ENCODE measurements around the gene RIOK2. TPM values are rescaled to one million over a fixed set of nuclear protein-coding genes. Genes with fewer than 3 reads are reported as not detected.

RIOK2 gene
- total RNA-seq, 1 donor from 2014 or later: 34.9 TPM

- H3K9me3 Mint-ChIP-seq (ENCODE audit: unreplicated experiment): peaks cover 3% of the 10 kb centered on the region
- H3K27me3 Mint-ChIP-seq (ENCODE audit: unreplicated experiment): no peaks in the 10 kb centered on the region
- H3K4me1 Mint-ChIP-seq (ENCODE audit: low read depth, unreplicated experiment): no peaks in the 10 kb centered on the region
- H3K4me3 Mint-ChIP-seq (ENCODE audit: unreplicated experiment): no peak overlapping the region
- H3K36me3 Mint-ChIP-seq (ENCODE audit: unreplicated experiment): peaks cover 7% of the 10 kb centered on the region
- no peak overlapping the region for H3K27ac Mint-ChIP-seq (ENCODE audit: unreplicated experiment)
- TF ChIP-seq CTCF (IDR thresholded peaks at IDR 0.05; ENCODE audit: partially characterized antibody, unreplicated experiment): peak; percentile 84
- no peak for DNase-seq
Measured at GRCh38 chr5:97163360-97163764, 19.7 kb downstream of the RIOK2 start.

- Mint-ChIP-seq H3K4me1 (ENCODE audit: low read depth, unreplicated experiment) (no peaks in the 10 kb centered on the region), H3K4me3 (ENCODE audit: unreplicated experiment) (no peak overlapping the region), H3K9me3 (ENCODE audit: unreplicated experiment) (peaks cover 10% of the 10 kb centered on the region), H3K27ac (ENCODE audit: unreplicated experiment) (no peak overlapping the region), H3K27me3 (ENCODE audit: unreplicated experiment) (no peaks in the 10 kb centered on the region), H3K36me3 (ENCODE audit: unreplicated experiment) (peaks cover 18% of the 10 kb centered on the region)
- peak; percentile 86 for TF ChIP-seq CTCF (IDR thresholded peaks at IDR 0.05; ENCODE audit: partially characterized antibody, unreplicated experiment)
- peak; percentile 65 for DNase-seq
Measured at GRCh38 chr5:97162045-97162444, 21.0 kb downstream of the RIOK2 start.

DNA sequence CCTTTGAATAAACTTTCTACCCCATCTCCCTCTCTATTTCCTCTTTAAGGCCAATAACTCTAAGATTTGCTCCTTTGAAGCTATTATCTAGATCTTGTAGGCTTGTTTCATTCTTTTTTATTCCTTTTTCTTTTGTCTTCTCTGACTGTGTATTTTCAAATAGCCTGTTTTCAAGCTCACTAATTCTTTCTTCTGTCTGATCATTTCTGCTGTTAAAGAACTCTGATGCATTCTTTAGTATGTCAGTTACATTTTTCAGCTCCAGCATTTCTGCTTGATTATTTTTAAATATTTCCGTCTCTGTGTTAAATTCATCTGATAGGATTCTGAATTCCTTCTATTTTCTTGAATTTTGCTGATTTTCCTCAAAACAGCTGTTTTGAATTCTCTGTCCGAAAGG is 25.4 kb downstream of the RIOK2 start:
- no peak overlapping the region for H3K27ac Mint-ChIP-seq (ENCODE audit: unreplicated experiment)
- no peaks in the 10 kb centered on the region for H3K27me3 Mint-ChIP-seq (ENCODE audit: unreplicated experiment)
- no peaks in the 10 kb centered on the region for H3K4me1 Mint-ChIP-seq (ENCODE audit: low read depth, unreplicated experiment)
- no peak for TF ChIP-seq CTCF (IDR thresholded peaks at IDR 0.05; ENCODE audit: partially characterized antibody, unreplicated experiment)
- H3K36me3 Mint-ChIP-seq (ENCODE audit: unreplicated experiment): peaks cover 27% of the 10 kb centered on the region
- no peak overlapping the region for H3K4me3 Mint-ChIP-seq (ENCODE audit: unreplicated experiment)
- H3K9me3 Mint-ChIP-seq (ENCODE audit: unreplicated experiment): peaks cover 10% of the 10 kb centered on the region
- DNase-seq: no peak

GRCh38 chr5:97151370-97151769 is 31.7 kb downstream of the RIOK2 start:
- no peaks in the 10 kb centered on the region for H3K27me3 Mint-ChIP-seq (ENCODE audit: unreplicated experiment)
- no peaks in the 10 kb centered on the region for H3K4me1 Mint-ChIP-seq (ENCODE audit: low read depth, unreplicated experiment)
- H3K36me3 Mint-ChIP-seq (ENCODE audit: unreplicated experiment): peaks cover 2% of the 10 kb centered on the region
- no peak overlapping the region for H3K4me3 Mint-ChIP-seq (ENCODE audit: unreplicated experiment)
- no peak for DNase-seq
- TF ChIP-seq CTCF (IDR thresholded peaks at IDR 0.05; ENCODE audit: partially characterized antibody, unreplicated experiment): no peak
- H3K9me3 Mint-ChIP-seq (ENCODE audit: unreplicated experiment): no peaks in the 10 kb centered on the region
- H3K27ac Mint-ChIP-seq (ENCODE audit: unreplicated experiment): no peak overlapping the region

DNA sequence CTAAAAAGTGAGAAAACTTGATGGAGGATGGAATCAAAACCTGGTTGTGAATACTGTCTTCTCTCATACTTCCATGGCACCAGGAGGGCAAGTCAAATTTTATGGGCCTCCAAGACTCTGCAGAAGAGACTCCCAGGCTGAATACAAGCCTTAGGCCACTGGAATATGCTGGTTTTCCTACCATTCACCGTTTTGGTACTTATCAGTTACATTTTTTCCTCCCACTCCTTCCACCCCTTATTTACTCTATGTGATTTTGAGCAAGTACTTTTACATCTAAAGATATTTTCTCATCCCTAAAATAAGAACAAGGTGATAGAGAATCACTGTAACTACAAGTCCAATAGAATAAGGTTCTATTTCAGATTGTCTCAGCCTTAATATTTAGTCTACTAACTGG is 32.6 kb downstream of the RIOK2 start:
- TF ChIP-seq CTCF (IDR thresholded peaks at IDR 0.05; ENCODE audit: partially characterized antibody, unreplicated experiment): no peak
- no peak for DNase-seq
- Mint-ChIP-seq H3K4me1 (ENCODE audit: low read depth, unreplicated experiment) (no peaks in the 10 kb centered on the region), H3K27ac (ENCODE audit: unreplicated experiment) (no peak overlapping the region), H3K4me3 (ENCODE audit: unreplicated experiment) (no peak overlapping the region), H3K9me3 (ENCODE audit: unreplicated experiment) (no peaks in the 10 kb centered on the region), H3K27me3 (ENCODE audit: unreplicated experiment) (no peaks in the 10 kb centered on the region), H3K36me3 (ENCODE audit: unreplicated experiment) (no peaks in the 10 kb centered on the region)

Data from glutamatergic neuron (in vitro differentiated cells).